Smooth muscle cell (in vitro differentiated cells): Measurements from ENCODE around the gene ATF2. TPM values are rescaled to one million over a fixed set of nuclear protein-coding genes. Genes with fewer than 3 reads are reported as not detected.

Experiments used
- DNase-seq: peaks from one replicate; lab custom pipeline; 2025; ENCODE audit not compliant: unreplicated experiment; lab: John Stamatoyannopoulos, UW
- H2AFZ ChIP-seq: fragments of 200-600 bp; sonication (generic); 2 replicates; pipeline ENCODE4 v1.6.0; 2016; ENCODE audit warnings: antibody characterized with exemption, low read depth, mild to moderate bottlenecking
- H3F3A ChIP-seq: fragments of 200-600 bp; sonication (generic); 2 replicates; pipeline ENCODE4 v1.6.0; 2017; ENCODE audit warnings: antibody characterized with exemption, low read depth
- H3K27ac ChIP-seq: fragments of 200-600 bp; sonication (generic); 2 replicates; pipeline ENCODE4 v1.5.1; 2016; ENCODE audit warnings: low read depth, mild to moderate bottlenecking
- H3K27me3 ChIP-seq: fragments of 200-600 bp; sonication (generic); 2 replicates; pipeline ENCODE4 v1.6.1; 2016; ENCODE audit warnings: low read depth, mild to moderate bottlenecking
- H3K36me3 ChIP-seq: fragments of 200-600 bp; sonication (generic); 2 replicates; pipeline ENCODE4 v1.5.1; 2016; ENCODE audit warnings: low read depth
- H3K4me1 ChIP-seq: fragments of 200-600 bp; sonication (generic); 2 replicates; pipeline ENCODE4 v1.5.1; 2016; ENCODE audit warnings: low read depth
- H3K4me2 ChIP-seq: fragments of 200-600 bp; sonication (generic); 2 replicates; pipeline ENCODE4 v1.6.0; 2016; ENCODE audit warnings: mild to moderate bottlenecking
- H3K4me3 ChIP-seq: fragments of 200-600 bp; sonication (generic); 2 replicates; pipeline ENCODE4 v1.5.1; 2016; ENCODE audit warnings: mild to moderate bottlenecking
- H3K79me2 ChIP-seq: fragments of 200-600 bp; sonication (generic); 2 replicates; pipeline ENCODE4 v1.6.0; 2016; ENCODE audit warnings: low read depth, mild to moderate bottlenecking
- H3K9ac ChIP-seq: fragments of 200-600 bp; sonication (generic); 2 replicates; pipeline ENCODE4 v1.6.0; 2016; ENCODE audit warnings: low read depth
- H3K9me3 ChIP-seq: fragments of 200-600 bp; sonication (generic); replicated peaks from 2 replicates; pipeline ENCODE4 v1.5.1; 2016; ENCODE audit warnings: low read depth
- H4K20me1 ChIP-seq: fragments of 200-600 bp; sonication (generic); 2 replicates; pipeline ENCODE4 v1.6.0; 2016; ENCODE audit warnings: low read depth
- CTCF ChIP-seq: fragments of 200-600 bp; sonication (generic); IDR thresholded peaks from 2 replicates; pipeline ENCODE4 v1.5.1; 2017; ENCODE audit warnings: borderline replicate concordance, mild to moderate bottlenecking, antibody characterized with exemption; ENCODE audit not compliant: insufficient read depth, poor library complexity, severe bottlenecking
- WGBS: methylation state at CpG from one replicate; pipeline ENCODE4 v1.1.7; 2016; ENCODE audit warnings: low lambda C conversion rate; 5-methylcytosine and 5-hydroxymethylcytosine counted together
- polyA plus RNA-seq: library from polyadenylated mRNA; unstranded; fragments of >200 nt; fragmentation: Nextera tagmentation; extraction: Ambion mirVana; gene quantifications from 2 replicates; pipeline ENCODE4 v1.2.1, GENCODE V29; 2016
- total RNA-seq: library from RNA; depleted of rRNA; stranded (reverse); fragments of >200 nt; gene quantifications from 2 replicates; pipeline ENCODE4 v1.2.3, GENCODE V29; 2014

ATF2 gene
- total and polyA plus RNA-seq, 2 experiments from 2014 or later, result 28.0 to 59.6 TPM

- no peak for DNase-seq
- no peak overlapping the region for H3K4me2 ChIP-seq
- H2AFZ ChIP-seq, result no peak overlapping the region
- no peak for TF ChIP-seq CTCF
- H3K9ac ChIP-seq, result no peak overlapping the region
- H3K36me3 ChIP-seq, result no peaks in the 10 kb centered on the region
- H4K20me1 ChIP-seq, result no peaks in the 10 kb centered on the region
- H3F3A ChIP-seq, result no peaks in the 10 kb centered on the region
- no peaks in the 10 kb centered on the region for H3K9me3 ChIP-seq
- no peaks in the 10 kb centered on the region for H3K4me1 ChIP-seq
- no peaks in the 10 kb centered on the region for H3K27me3 ChIP-seq
- H3K27ac ChIP-seq, result no peak overlapping the region
- H3K79me2 ChIP-seq, result no peaks in the 10 kb centered on the region
- H3K4me3 ChIP-seq, result no peak overlapping the region
- 83% methylated on average over 3 of the region's 3 CpGs for whole genome bisulfite sequencing
These were observed 128.5 kb downstream of the ATF2 start for GRCh38 chr2:175039490-175039889.

- WGBS, result 31% methylated on average over 5 of the region's 5 CpGs
These were observed 129.0 kb downstream of the ATF2 start for GRCh38 chr2:175039031-175039430.

GRCh38 chr2:175037941-175038340 lies 130.1 kb downstream of the ATF2 start:
- Histone ChIP-seq H3K9me3 (no peaks in the 10 kb centered on the region), H4K20me1 (no peaks in the 10 kb centered on the region), H3F3A (no peaks in the 10 kb centered on the region), H3K36me3 (no peaks in the 10 kb centered on the region), H3K4me3 (no peak overlapping the region), H2AFZ (no peak overlapping the region), H3K27ac (no peak overlapping the region), H3K4me2 (no peak overlapping the region), H3K27me3 (no peaks in the 10 kb centered on the region), H3K4me1 (no peaks in the 10 kb centered on the region), H3K79me2 (no peaks in the 10 kb centered on the region), H3K9ac (no peak overlapping the region)
- TF ChIP-seq CTCF, result no peak
- 100% methylated on average over 2 of the region's 2 CpGs for WGBS
- no peak for DNase-seq

More at GRCh38 chr2:175039031-175039430, 129.0 kb downstream of the ATF2 start:
- no peak for TF ChIP-seq CTCF
- H4K20me1 ChIP-seq, result no peaks in the 10 kb centered on the region
- H3K27me3 ChIP-seq, result no peaks in the 10 kb centered on the region
- no peak overlapping the region for H3K27ac ChIP-seq
- no peak for DNase-seq
- no peaks in the 10 kb centered on the region for H3K36me3 ChIP-seq
- H2AFZ ChIP-seq, result no peak overlapping the region
- no peaks in the 10 kb centered on the region for H3K9me3 ChIP-seq
- no peaks in the 10 kb centered on the region for H3F3A ChIP-seq
- H3K79me2 ChIP-seq, result no peaks in the 10 kb centered on the region
- no peak overlapping the region for H3K9ac ChIP-seq
- H3K4me2 ChIP-seq, result no peak overlapping the region
- H3K4me3 ChIP-seq, result no peak overlapping the region
- H3K4me1 ChIP-seq, result no peaks in the 10 kb centered on the region

- H3K79me2 ChIP-seq, result no peaks in the 10 kb centered on the region
- DNase-seq, result no peak
- no peak overlapping the region for H2AFZ ChIP-seq
- no peaks in the 10 kb centered on the region for H3F3A ChIP-seq
- no peaks in the 10 kb centered on the region for H4K20me1 ChIP-seq
- H3K4me1 ChIP-seq, result no peaks in the 10 kb centered on the region
- H3K4me3 ChIP-seq, result no peak overlapping the region
- no peaks in the 10 kb centered on the region for H3K36me3 ChIP-seq
- 81% methylated on average over 5 of the region's 5 CpGs for WGBS
- no peak overlapping the region for H3K9ac ChIP-seq
- H3K27ac ChIP-seq, result no peak overlapping the region
- H3K4me2 ChIP-seq, result peak overlapping the region; percentile 69
- TF ChIP-seq CTCF, result peak; percentile 49
- no peaks in the 10 kb centered on the region for H3K27me3 ChIP-seq
- no peaks in the 10 kb centered on the region for H3K9me3 ChIP-seq
These were observed 131.4 kb downstream of the ATF2 start for GRCh38 chr2:175036582-175037018.
